ENCODE measurements around the gene LCN10.

The LCN10 gene

DNA sequence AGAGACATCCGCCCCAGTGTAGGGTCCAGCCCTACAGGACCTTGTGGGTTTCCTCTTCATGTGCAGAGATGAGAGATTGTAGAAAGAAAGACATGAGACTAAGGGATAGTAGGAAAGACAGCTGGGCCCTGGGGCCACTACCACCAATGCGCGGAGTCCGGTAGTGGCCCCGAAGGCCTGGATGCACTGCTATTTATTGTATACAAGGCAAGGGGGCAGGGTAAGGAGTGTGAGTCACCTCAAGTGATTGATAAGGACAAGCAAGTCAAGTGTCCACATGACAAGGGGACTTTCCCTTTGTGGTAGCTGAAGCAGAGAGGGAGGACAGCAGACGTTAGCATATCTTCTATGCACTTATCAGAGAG lies 42.2 kb upstream of the LCN10 start:
- Histone ChIP-seq H3K27ac (0 out of 2 replicates have a peak overlapping the region, but pooled peaks have one; percentile 18), H4K20me1 (no peaks in the 10 kb centered on the region), H3K36me3 (no peaks in the 10 kb centered on the region), H3K4me1 (peaks cover 58% of the 10 kb centered on the region), H3K4me2 (peak overlapping the region; percentile 78), H3K9ac (no peak overlapping the region), H3K9me3 (no peaks in the 10 kb centered on the region), H3K27me3 (0 out of 2 replicates have a peak, but pooled peaks cover 3% of the 10 kb centered on the region), H3K4me3 (no peak overlapping the region)
- no peak for TF ChIP-seq Cebpa-rat (IDR thresholded peaks at IDR 0.05)

DNA sequence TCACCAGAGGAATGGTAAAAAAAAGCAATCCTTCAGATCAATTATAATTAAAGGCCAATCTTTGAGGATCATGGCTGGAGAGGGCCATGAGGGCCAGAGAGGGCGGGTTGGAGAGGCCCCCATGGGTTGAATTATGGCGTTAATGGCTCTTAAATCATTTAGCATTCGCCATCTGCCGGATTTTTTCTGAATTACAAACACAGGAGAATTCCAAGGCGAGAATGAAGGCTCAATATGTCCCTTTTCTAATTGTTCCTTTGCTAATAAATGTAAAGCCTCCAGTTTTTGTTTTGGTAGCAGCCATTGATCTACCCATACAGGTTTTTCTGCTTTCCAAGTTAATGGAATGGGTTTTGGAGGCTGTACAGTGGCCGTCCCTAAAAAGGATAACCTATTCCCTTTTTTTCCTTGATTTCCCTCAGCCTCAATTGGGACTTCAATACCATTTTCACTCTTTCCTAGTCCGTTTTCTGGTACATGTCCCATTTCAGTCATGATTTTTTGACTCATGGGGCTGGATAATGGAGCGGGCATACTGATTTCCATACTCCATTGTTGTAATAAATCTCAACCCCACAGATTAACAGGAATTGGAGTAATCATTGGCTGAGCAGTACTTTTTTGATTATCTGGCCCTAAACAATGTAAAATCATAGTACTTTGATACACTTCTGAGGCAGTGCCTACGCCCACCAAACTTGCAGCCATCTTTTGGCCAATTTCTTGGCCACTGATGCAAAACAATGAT lies 41.7 kb upstream of the LCN10 start:
- H3K4me1 ChIP-seq: peaks cover 55% of the 10 kb centered on the region
- H3K4me2 ChIP-seq: peak overlapping the region; percentile 78

DNA sequence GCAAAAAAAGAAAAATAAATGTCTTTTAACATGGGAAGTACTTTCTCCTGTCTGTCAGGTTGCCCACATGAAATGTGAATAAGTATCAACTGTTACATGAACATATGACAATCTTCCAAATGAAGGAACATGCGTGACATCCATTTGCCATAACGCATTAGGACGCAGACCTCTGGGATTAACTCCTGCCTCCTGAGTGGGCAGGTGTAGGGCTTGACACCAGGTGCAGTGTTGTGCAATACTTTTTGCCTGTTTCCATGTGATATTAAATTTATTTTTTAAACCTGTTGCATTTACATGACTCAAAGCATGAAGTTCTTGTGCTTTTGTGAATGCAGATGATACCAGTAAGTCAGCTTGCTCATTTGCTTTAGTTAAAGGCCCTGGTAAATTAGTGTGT lies 39.7 kb upstream of the LCN10 start:
- Histone ChIP-seq H3K4me1 (peaks cover 41% of the 10 kb centered on the region), H4K20me1 (no peaks in the 10 kb centered on the region), H3K27me3 (0 out of 2 replicates have a peak, but pooled peaks cover 3% of the 10 kb centered on the region), H3K9ac (no peak overlapping the region), H3K4me2 (no peak overlapping the region), H3K9me3 (no peaks in the 10 kb centered on the region), H3K27ac (no peak overlapping the region), H3K4me3 (no peak overlapping the region), H3K36me3 (no peaks in the 10 kb centered on the region)
- TF ChIP-seq Cebpa-rat (IDR thresholded peaks at IDR 0.05): peak; percentile 50; the same call in 1 of the 2 replicates

More for the DNA sequence above, 41.7 kb upstream of the LCN10 start:
- H3K36me3 ChIP-seq: no peaks in the 10 kb centered on the region
- no peaks in the 10 kb centered on the region for H4K20me1 ChIP-seq
- no peak for TF ChIP-seq Cebpa-rat (IDR thresholded peaks at IDR 0.05)
- H3K27ac ChIP-seq: 0 out of 2 replicates have a peak overlapping the region, but pooled peaks have one; percentile 18
- H3K4me3 ChIP-seq: no peak overlapping the region
- no peak overlapping the region for H3K9ac ChIP-seq
- 0 out of 2 replicates have a peak, but pooled peaks cover 3% of the 10 kb centered on the region for H3K27me3 ChIP-seq
- no peaks in the 10 kb centered on the region for H3K9me3 ChIP-seq

DNA sequence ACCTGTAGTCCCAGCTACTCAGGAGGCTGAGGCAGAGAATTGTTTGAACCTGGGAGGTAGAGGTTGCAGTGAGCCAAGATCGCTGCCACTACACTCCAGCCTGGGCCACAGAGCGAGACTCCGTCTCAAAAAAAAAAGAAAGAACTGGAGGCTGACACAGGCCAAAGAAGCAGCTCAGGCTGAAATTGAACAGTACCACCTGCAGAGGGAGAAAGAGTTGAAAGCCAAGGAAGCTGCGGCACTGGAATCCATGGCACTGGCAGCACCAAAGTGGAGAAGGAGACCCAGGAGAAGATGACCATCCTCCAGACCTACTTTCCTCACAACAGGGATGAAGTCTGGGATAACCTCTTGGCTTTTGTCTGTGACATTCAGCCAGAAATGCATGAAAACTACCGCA lies 37.1 kb upstream of the LCN10 start:
- Histone ChIP-seq H3K4me1 (peaks cover 32% of the 10 kb centered on the region), H3K9ac (no peak overlapping the region), H4K20me1 (no peaks in the 10 kb centered on the region), H3K4me2 (no peak overlapping the region), H3K27me3 (no peaks in the 10 kb centered on the region), H3K4me3 (no peak overlapping the region), H3K36me3 (no peaks in the 10 kb centered on the region), H3K27ac (no peak overlapping the region), H3K9me3 (no peaks in the 10 kb centered on the region)
- no peak for TF ChIP-seq Cebpa-rat (IDR thresholded peaks at IDR 0.05)

DNA sequence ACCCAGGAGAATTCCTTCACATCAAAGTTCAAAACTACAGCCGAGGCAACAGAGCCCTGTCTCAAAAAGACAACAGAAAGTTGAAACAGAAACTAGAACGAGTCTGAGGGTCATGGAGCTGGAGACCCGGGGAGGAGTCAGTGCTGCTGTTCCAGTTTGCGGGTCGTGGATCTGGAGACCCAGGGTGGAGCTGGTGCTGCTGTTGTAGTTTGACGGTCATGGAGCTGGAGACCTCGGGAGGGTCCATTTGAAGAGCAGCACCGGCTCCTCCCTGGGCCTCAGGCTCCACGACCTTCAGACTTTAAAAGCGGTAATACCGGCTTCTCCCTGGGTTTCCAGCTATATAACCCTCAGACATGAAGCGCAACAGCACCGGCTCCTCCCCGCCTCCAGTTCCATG lies 34.6 kb upstream of the LCN10 start:
- no peaks in the 10 kb centered on the region for H3K27me3 ChIP-seq
- H3K4me3 ChIP-seq: peak overlapping the region; percentile 16; the same call in 1 of the 2 replicates

DNA sequence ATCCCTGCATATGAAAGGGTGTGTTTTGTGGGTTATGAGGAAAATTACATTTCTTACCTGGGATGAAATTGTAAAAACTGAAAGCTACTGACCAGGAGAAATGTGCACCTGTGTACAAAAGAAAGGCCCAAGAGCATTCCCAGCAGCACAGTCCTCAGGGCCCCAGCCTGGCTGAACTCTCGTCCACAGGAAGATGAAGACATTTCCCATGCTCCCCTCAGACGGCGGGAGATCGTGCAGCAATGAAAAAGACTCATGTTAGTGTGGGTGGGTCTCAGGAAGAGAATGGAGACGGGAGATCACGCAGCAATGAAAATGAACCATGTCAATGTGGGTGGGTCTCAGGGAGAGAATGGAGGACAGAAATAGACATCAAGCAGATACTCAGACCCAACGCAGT lies 34.2 kb upstream of the LCN10 start:
- Histone ChIP-seq H4K20me1 (no peaks in the 10 kb centered on the region), H3K4me2 (peak overlapping the region; percentile 79), H3K9me3 (peaks cover 10% of the 10 kb centered on the region; the same call in 1 of the 2 replicates), H3K9ac (peak overlapping the region; percentile 61; the same call in 1 of the 2 replicates), H3K36me3 (no peaks in the 10 kb centered on the region), H3K27me3 (no peaks in the 10 kb centered on the region), H3K27ac (peak overlapping the region; percentile 69), H3K4me1 (peaks cover 33% of the 10 kb centered on the region), H3K4me3 (peak overlapping the region; percentile 16; the same call in 1 of the 2 replicates)
- no peak for TF ChIP-seq Cebpa-rat (IDR thresholded peaks at IDR 0.05)

More for the DNA sequence above, 34.6 kb upstream of the LCN10 start:
- peak overlapping the region; percentile 69 for H3K27ac ChIP-seq
- peaks cover 10% of the 10 kb centered on the region; the same call in 1 of the 2 replicates for H3K9me3 ChIP-seq
- H4K20me1 ChIP-seq: no peaks in the 10 kb centered on the region
- peak overlapping the region; percentile 61; the same call in 1 of the 2 replicates for H3K9ac ChIP-seq
- peak overlapping the region; percentile 79 for H3K4me2 ChIP-seq
- H3K4me1 ChIP-seq: peaks cover 33% of the 10 kb centered on the region
- TF ChIP-seq Cebpa-rat (IDR thresholded peaks at IDR 0.05): no peak
- H3K36me3 ChIP-seq: no peaks in the 10 kb centered on the region

DNA sequence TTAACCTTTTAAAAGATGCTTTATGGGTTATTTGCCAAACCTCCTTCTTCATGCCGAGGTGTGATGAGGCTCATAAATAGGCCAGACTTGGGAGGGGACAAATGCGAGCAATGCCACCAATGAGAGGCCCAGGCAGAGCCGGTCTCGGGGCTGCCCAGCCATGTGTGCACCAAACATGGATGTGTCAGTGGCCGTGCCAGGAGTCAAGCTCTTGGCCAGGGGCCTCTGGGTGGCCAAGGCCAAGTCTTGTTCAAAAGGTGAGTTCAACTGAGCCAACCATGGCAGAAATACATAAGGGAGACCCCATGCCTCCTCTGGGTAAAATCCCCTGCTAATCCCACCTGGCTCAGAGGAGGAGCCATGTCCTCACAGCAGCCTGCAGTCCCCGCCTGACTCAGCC lies 32.5 kb upstream of the LCN10 start:
- H4K20me1 ChIP-seq: no peaks in the 10 kb centered on the region
- H3K4me1 ChIP-seq: peaks cover 33% of the 10 kb centered on the region
- no peak overlapping the region for H3K4me2 ChIP-seq
- no peak overlapping the region for H3K9ac ChIP-seq
- H3K27ac ChIP-seq: no peak overlapping the region
- no peak for TF ChIP-seq Cebpa-rat (IDR thresholded peaks at IDR 0.05)
- no peak overlapping the region for H3K4me3 ChIP-seq
- H3K27me3 ChIP-seq: no peaks in the 10 kb centered on the region
- peaks cover 10% of the 10 kb centered on the region; the same call in 1 of the 2 replicates for H3K9me3 ChIP-seq
- no peaks in the 10 kb centered on the region for H3K36me3 ChIP-seq

DNA sequence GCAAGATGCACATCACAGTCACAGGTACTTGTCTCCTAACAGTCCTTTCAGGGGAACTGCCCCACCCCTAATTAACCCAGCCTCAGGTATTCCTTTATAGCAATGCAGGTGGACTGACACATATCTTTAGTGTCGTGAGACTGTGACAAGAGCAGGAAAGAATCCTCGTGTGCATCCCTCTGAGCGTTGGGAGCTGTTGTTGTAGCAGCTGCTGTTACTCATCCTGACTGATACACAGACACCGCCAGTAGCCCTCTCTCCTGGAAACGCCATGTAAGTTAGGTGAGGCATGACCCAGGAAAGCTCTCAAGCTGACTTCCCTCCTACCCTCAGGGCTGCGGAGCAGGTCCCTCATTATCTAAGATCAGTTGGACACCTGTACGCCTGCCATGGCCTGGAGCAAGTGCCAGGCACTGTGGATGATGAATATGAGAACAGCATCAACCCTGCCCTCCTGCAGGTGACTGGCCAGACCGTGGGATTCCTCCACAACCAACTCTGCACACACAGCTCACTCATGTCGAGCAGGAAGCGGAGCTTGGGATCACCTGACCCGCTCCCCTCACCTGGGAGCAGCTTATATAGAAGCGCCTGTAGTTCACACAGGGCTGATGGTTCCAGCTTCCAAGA lies 31.8 kb upstream of the LCN10 start:
- no peak for TF ChIP-seq Cebpa-rat (IDR thresholded peaks at IDR 0.05)
- Histone ChIP-seq H3K4me1 (peaks cover 38% of the 10 kb centered on the region), H3K9me3 (peaks cover 10% of the 10 kb centered on the region; the same call in 1 of the 2 replicates), H3K36me3 (no peaks in the 10 kb centered on the region), H3K27ac (peak overlapping the region; percentile 12; the same call in 1 of the 2 replicates), H3K4me3 (no peak overlapping the region), H3K4me2 (peak overlapping the region; percentile 32), H4K20me1 (no peaks in the 10 kb centered on the region), H3K9ac (no peak overlapping the region), H3K27me3 (no peaks in the 10 kb centered on the region)

DNA sequence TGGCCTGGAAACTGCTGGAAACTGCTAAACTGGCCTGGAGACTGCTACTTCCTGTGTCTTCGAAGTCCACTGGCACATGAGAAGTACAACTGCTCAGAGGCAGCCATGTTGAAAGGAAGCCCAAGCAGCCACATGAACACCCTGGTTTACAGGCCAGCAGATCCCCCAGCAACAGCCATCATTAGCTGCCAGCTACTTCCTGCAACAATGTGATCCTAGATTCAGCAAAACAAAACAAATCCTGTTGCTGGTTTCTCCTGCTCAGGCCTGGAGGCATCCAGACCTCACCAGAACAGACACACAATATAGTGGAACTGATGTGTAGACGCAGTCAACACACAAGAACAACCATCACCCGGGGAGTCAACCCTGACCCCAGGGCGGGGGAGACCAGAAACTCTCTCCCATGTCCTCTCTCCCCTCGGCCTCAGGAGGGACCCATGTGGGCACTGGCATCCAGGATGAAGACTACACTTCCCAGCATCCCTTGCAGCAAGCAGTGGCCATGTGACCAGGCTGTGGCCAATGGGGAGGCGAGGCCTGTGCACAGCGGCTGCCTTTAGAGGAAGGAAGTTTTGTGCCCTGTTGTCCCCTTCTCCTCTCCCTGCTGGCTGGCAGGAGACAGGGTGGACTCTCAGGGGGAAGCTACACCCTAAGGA lies 30.8 kb upstream of the LCN10 start:
- Histone ChIP-seq H3K9ac (no peak overlapping the region), H4K20me1 (no peaks in the 10 kb centered on the region), H3K27ac (peak overlapping the region; percentile 12), H3K27me3 (no peaks in the 10 kb centered on the region), H3K4me2 (peak overlapping the region; percentile 32), H3K36me3 (no peaks in the 10 kb centered on the region), H3K9me3 (peaks cover 10% of the 10 kb centered on the region; the same call in 1 of the 2 replicates), H3K4me3 (no peak overlapping the region), H3K4me1 (peaks cover 41% of the 10 kb centered on the region)
- no peak for TF ChIP-seq Cebpa-rat (IDR thresholded peaks at IDR 0.05)
